Keratinocyte (primary cell): ENCODE data around the gene ARHGAP45. TPM values are rescaled to one million over a fixed set of nuclear protein-coding genes. Genes with fewer than 3 reads are reported as not detected.

ENCODE experiments used
- DNase-seq: peaks from one replicate; pipeline ENCODE4 v3.0.0-alpha.2; 2011; ENCODE audit warnings: low read depth, missing footprints, low spot score
- FAIRE-seq: peaks from 2 replicates; lab custom pipeline; 2011; peaks lifted over from hg19 to GRCh38; lab: Jason Lieb, UNC
- H2AFZ ChIP-seq: 2 replicates; pipeline ENCODE4 v1.6.0; 2012; ENCODE audit warnings: low read length, control low read depth, inconsistent platforms; ENCODE audit not compliant: control insufficient read depth
- H3K27ac ChIP-seq: 2 replicates; pipeline ENCODE4 v1.5.1; 2011; ENCODE audit warnings: low read length; ENCODE audit not compliant: control insufficient read depth, insufficient read depth
- H3K27me3 ChIP-seq: 3 replicates; pipeline ENCODE4 v1.6.0; 2011; ENCODE audit warnings: low read length; ENCODE audit not compliant: control insufficient read depth, insufficient read depth; ENCODE audit errors: extremely low read depth
- H3K36me3 ChIP-seq, 2 experiments: 2 replicates in 1 of 2; 3 replicates in 1 of 2; pipeline ENCODE4 v1.5.1; 2011; ENCODE audit warnings: low read length in 2 of 2, mild to moderate bottlenecking in 1 of 2; ENCODE audit not compliant: control insufficient read depth in 2 of 2, insufficient read depth in 2 of 2; ENCODE audit errors: extremely low read depth in 1 of 2
- H3K4me1 ChIP-seq: 3 replicates; pipeline ENCODE4 v1.5.1; 2011; ENCODE audit warnings: low read length; ENCODE audit not compliant: control insufficient read depth, insufficient read depth; ENCODE audit errors: extremely low read depth
- H3K4me2 ChIP-seq: 3 replicates; pipeline ENCODE4 v1.6.0; 2011; ENCODE audit warnings: low read depth, low read length; ENCODE audit not compliant: control insufficient read depth, insufficient read depth; ENCODE audit errors: extremely low read depth
- H3K4me3 ChIP-seq, 3 experiments: fragments of 200-600 bp in 1 of 3; sonication (generic) in 1 of 3; 2 replicates in 2 of 3; 3 replicates in 1 of 3; pipeline ENCODE4 v1.5.1; 2011 to 2016; ENCODE audit warnings: low read length in 3 of 3, mild to moderate bottlenecking in 3 of 3, control low read depth in 2 of 3, inconsistent platforms in 1 of 3, low read depth in 1 of 3, mixed read lengths in 1 of 3, mixed run types in 1 of 3, moderate library complexity in 1 of 3; ENCODE audit not compliant: control insufficient read depth in 2 of 3, insufficient read depth in 2 of 3; ENCODE audit errors: extremely low read depth in 1 of 3
- H3K79me2 ChIP-seq: 2 replicates; pipeline ENCODE4 v1.6.0; 2012; ENCODE audit warnings: low read length; ENCODE audit not compliant: control insufficient read depth, insufficient read depth
- H3K9ac ChIP-seq: 3 replicates; pipeline ENCODE4 v1.6.0; 2011; ENCODE audit warnings: low read length; ENCODE audit not compliant: control insufficient read depth, insufficient read depth; ENCODE audit errors: extremely low read depth
- H3K9me1 ChIP-seq: 3 replicates; pipeline ENCODE4 v1.6.0; 2011; ENCODE audit warnings: low read length; ENCODE audit not compliant: control insufficient read depth, insufficient read depth; ENCODE audit errors: extremely low read depth
- H3K9me3 ChIP-seq: 2 replicates; pipeline ENCODE4 v1.5.1; 2012; ENCODE audit warnings: low read depth, low read length; ENCODE audit not compliant: control insufficient read depth
- H4K20me1 ChIP-seq: 3 replicates; pipeline ENCODE4 v1.6.0; 2011; ENCODE audit warnings: low read length; ENCODE audit not compliant: control insufficient read depth, insufficient read depth; ENCODE audit errors: extremely low read depth
- EZH2 ChIP-seq: IDR thresholded peaks from one replicate; pipeline ENCODE4 v1.6.1; 2012; ENCODE audit warnings: inconsistent platforms, mild to moderate bottlenecking, low read length, moderate library complexity
- dilution Hi-C: fragments of 300-500 bp; cut with MboI; formaldehyde crosslinking; loops from one replicate; pipeline ENCODE4 v1.7.0; 2020; ENCODE audit warnings: low sequenced_read_pairs; ENCODE audit not compliant: extremely low pct_ligation_motif_present
- polyA plus RNA-seq, 5 experiments: library from polyadenylated mRNA; depleted of rRNA in 3 of 5; stranded (reverse) in 3 of 5; stranded (forward) in 1 of 5; unstranded in 1 of 5; fragments of >200 nt; gene quantifications; 1 replicate in 1 of 5; 2 replicates in 3 of 5; 3 replicates in 1 of 5; pipeline versions ENCODE4 v1.2.1 to v1.2.3, GENCODE V29; 2011 to 2012; ENCODE audit warnings: missing spikeins in 2 of 5, low read depth in 1 of 5, low replicate concordance in 1 of 5
- TF ChIP-seq, protein P1 (sequence below), 3 experiments: IDR thresholded peaks in 1 of 3; conservative IDR thresholded peaks in 1 of 3; optimal IDR thresholded peaks in 1 of 3; 2 replicates in 2 of 3; 3 replicates in 1 of 3; pipeline versions ENCODE3 to v1.5.1; 2011; ENCODE audit warnings: low read length in 3 of 3, mild to moderate bottlenecking in 3 of 3, moderate library complexity in 2 of 3, control low read depth in 1 of 3, inconsistent platforms in 1 of 3; ENCODE audit not compliant: insufficient read depth in 2 of 3; ENCODE audit errors: extremely low read depth in 1 of 3

The ARHGAP45 gene
- polyA plus RNA-seq, 1 donor (not counting 4 experiments of a cell fraction or from before 2014, with no cell fraction given) = 0.56 TPM

DNA sequence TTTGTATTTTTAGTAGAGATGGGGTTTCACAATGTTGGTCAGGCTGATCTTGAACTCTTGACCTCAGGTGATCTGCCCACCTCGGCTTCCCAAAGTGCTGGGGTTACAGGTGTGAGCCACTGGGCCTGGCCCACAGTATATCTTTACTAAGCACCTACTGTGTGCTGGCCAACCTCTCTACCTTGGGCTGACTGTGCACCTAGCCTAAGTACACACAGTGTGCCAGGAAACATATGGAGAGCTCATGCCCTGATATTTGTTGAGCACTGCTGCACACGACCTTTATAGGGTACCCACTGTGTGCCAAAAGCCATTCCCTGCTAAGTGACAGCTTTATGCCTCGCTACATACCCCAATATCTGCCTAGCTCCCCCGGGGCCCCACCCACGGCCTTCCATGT lies 6.3 kb upstream of the ARHGAP45 start:
- Histone ChIP-seq H3K79me2 (no peaks in the 10 kb centered on the region), H3K9ac (no peak overlapping the region), H3K36me3 (peaks cover 13 to 26% of the 10 kb centered on the region in 2 experiments), H4K20me1 (no peaks in the 10 kb centered on the region), H3K9me1 (no peaks in the 10 kb centered on the region), H3K4me2 (no peak overlapping the region), H3K9me3 (peaks cover 28% of the 10 kb centered on the region), H3K4me1 (peaks cover 7% of the 10 kb centered on the region), H3K27ac (no peak overlapping the region), H3K27me3 (no peaks in the 10 kb centered on the region), H3K4me3 (no peak overlapping the region), H2AFZ (no peak overlapping the region)
- dilution Hi-C loops = no loop called here
- FAIRE-seq = no peak
- TF ChIP-seq, protein P1, sequence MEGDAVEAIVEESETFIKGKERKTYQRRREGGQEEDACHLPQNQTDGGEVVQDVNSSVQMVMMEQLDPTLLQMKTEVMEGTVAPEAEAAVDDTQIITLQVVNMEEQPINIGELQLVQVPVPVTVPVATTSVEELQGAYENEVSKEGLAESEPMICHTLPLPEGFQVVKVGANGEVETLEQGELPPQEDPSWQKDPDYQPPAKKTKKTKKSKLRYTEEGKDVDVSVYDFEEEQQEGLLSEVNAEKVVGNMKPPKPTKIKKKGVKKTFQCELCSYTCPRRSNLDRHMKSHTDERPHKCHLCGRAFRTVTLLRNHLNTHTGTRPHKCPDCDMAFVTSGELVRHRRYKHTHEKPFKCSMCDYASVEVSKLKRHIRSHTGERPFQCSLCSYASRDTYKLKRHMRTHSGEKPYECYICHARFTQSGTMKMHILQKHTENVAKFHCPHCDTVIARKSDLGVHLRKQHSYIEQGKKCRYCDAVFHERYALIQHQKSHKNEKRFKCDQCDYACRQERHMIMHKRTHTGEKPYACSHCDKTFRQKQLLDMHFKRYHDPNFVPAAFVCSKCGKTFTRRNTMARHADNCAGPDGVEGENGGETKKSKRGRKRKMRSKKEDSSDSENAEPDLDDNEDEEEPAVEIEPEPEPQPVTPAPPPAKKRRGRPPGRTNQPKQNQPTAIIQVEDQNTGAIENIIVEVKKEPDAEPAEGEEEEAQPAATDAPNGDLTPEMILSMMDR (optimal IDR thresholded peaks at IDR 0.05 in 1 of 3, IDR thresholded peaks at IDR 0.05 in 1 of 3, conservative IDR thresholded peaks at IDR 0.05 in 1 of 3; ENCODE audit: extremely low read depth in 1 of 3, insufficient read depth in 2 of 3, low read length in 3 of 3) = no peak
- no peak for TF ChIP-seq EZH2
- no peak for DNase-seq

DNA sequence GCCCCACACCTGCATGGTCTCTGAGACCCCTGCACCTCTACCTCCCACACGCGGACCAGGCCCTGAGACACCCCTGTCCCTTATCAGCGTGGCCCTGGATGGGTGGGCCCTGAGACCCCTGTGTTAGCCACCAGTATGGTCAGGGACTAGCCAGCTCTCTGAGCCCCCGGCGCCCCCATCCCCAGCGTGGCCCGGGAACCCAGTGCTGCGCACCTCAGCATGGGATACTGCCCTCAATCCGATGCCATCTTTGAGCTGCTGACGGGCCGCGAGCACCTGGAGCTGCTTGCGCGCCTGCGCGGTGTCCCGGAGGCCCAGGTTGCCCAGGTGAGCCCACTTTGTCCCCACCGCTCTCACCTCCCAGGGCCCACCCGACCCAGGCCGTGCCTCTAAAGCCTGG lies 5.0 kb upstream of the ARHGAP45 start:
- H3K4me1 ChIP-seq = peaks cover 20% of the 10 kb centered on the region
- no peaks in the 10 kb centered on the region for H3K79me2 ChIP-seq
- DNase-seq = no peak
- H3K4me2 ChIP-seq = no peak overlapping the region
- no peak for FAIRE-seq
- H3K4me3 ChIP-seq = no peak overlapping the region
- dilution Hi-C loops = no loop called here
- TF ChIP-seq EZH2 = no peak
- TF ChIP-seq, protein P1 (optimal IDR thresholded peaks at IDR 0.05 in 1 of 3, IDR thresholded peaks at IDR 0.05 in 1 of 3, conservative IDR thresholded peaks at IDR 0.05 in 1 of 3; ENCODE audit: extremely low read depth in 1 of 3, insufficient read depth in 2 of 3, low read length in 3 of 3) = no peak
- H3K36me3 ChIP-seq = peaks cover 8 to 16% of the 10 kb centered on the region in 2 experiments
- no peak overlapping the region for H2AFZ ChIP-seq
- no peak overlapping the region for H3K27ac ChIP-seq
- no peaks in the 10 kb centered on the region for H4K20me1 ChIP-seq
- H3K9me3 ChIP-seq = peaks cover 17% of the 10 kb centered on the region
- no peaks in the 10 kb centered on the region for H3K9me1 ChIP-seq
- H3K27me3 ChIP-seq = peaks cover 4% of the 10 kb centered on the region
- H3K9ac ChIP-seq = no peak overlapping the region
